PFSK-1 (cell line): ENCODE results near the gene PRKRIP1.

Experiments used
- POLR2AphosphoS5 ChIP-seq: IDR thresholded peaks from 2 replicates; pipeline ENCODE4 v1.6.1; 2012; ENCODE audit warnings: low read depth, mild to moderate bottlenecking, control low read depth, low read length, moderate library complexity
- REST ChIP-seq, 2 experiments: IDR thresholded peaks; 2 replicates each; pipeline versions ENCODE4 v1.6.1 to v1.8.0; 2011 to 2012; ENCODE audit warnings: low read depth in 2 of 2, low read length in 2 of 2, control low read depth in 1 of 2, inconsistent platforms in 1 of 2, mild to moderate bottlenecking in 1 of 2, moderate library complexity in 1 of 2; ENCODE audit not compliant: insufficient read depth in 1 of 2
- SIN3A ChIP-seq: IDR thresholded peaks from 2 replicates; pipeline ENCODE4 v1.6.1; 2012; ENCODE audit warnings: mild to moderate bottlenecking, low read length, moderate library complexity, borderline replicate concordance; ENCODE audit not compliant: insufficient read depth
- TAF1 ChIP-seq: IDR thresholded peaks from 2 replicates; pipeline ENCODE4 v1.6.1; 2012; ENCODE audit warnings: low read length, control low read depth, borderline replicate concordance; ENCODE audit not compliant: insufficient read depth

- TF ChIP-seq TAF1 = no peak
- no peak for TF ChIP-seq REST (IDR thresholded peaks at IDR 0.05; ENCODE audit: insufficient read depth in 1 of 2, low read depth in 2 of 2, low read length in 2 of 2)
- TF ChIP-seq SIN3A = no peak
- TF ChIP-seq POLR2AphosphoS5 = no peak
These were observed 16.4 kb downstream of the PRKRIP1 start for GRCh38 chr7:102412548-102412947.
